OCI-LY7 (cell line): ENCODE data around the gene TNFRSF12A.

Source experiments
- EZH2phosphoT487 ChIP-seq: fragments of 200-600 bp; sonication (generic); IDR thresholded peaks from 2 replicates; pipeline ENCODE4 v1.6.1; 2018; ENCODE audit warnings: low read depth, borderline replicate concordance, mild to moderate bottlenecking, mixed run types, antibody characterized with exemption, low read length, moderate library complexity, mixed read lengths
- TF ChIP-seq, protein P1 (sequence below): fragments of 200-600 bp; sonication (generic); conservative IDR thresholded peaks from 2 replicates; pipeline ENCODE4 v1.5.1; 2014; ENCODE audit warnings: mild to moderate bottlenecking, antibody characterized with exemption, low read length, moderate library complexity, mixed read lengths

DNA sequence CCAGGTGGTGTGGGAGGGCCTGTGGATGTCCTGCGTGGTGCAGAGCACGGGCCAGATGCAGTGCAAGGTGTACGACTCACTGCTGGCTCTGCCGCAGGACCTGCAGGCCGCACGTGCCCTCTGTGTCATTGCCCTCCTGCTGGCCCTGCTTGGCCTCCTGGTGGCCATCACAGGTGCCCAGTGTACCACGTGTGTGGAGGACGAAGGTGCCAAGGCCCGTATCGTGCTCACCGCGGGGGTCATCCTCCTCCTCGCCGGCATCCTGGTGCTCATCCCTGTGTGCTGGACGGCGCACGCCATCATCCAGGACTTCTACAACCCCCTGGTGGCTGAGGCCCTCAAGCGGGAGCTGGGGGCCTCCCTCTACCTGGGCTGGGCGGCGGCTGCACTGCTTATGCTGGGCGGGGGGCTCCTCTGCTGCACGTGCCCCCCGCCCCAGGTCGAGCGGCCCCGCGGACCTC, 6.6 kb upstream of the TNFRSF12A start:
- TF ChIP-seq, protein P1, sequence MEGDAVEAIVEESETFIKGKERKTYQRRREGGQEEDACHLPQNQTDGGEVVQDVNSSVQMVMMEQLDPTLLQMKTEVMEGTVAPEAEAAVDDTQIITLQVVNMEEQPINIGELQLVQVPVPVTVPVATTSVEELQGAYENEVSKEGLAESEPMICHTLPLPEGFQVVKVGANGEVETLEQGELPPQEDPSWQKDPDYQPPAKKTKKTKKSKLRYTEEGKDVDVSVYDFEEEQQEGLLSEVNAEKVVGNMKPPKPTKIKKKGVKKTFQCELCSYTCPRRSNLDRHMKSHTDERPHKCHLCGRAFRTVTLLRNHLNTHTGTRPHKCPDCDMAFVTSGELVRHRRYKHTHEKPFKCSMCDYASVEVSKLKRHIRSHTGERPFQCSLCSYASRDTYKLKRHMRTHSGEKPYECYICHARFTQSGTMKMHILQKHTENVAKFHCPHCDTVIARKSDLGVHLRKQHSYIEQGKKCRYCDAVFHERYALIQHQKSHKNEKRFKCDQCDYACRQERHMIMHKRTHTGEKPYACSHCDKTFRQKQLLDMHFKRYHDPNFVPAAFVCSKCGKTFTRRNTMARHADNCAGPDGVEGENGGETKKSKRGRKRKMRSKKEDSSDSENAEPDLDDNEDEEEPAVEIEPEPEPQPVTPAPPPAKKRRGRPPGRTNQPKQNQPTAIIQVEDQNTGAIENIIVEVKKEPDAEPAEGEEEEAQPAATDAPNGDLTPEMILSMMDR, result no peak
- TF ChIP-seq EZH2phosphoT487, result no peak
